Stimulated activated naive CD8-positive, alpha-beta T cell treated with anti-CD3 and anti-CD28 coated beads, Interleukin-15, Interleukin-2, amounts not matched to agents 100 U/mL and 50 U/mL, for 24 hours (primary cell): Measurements from ENCODE around the gene COL4A3.
A peak's percentile ranks its signal among the peaks of the same experiment; 100 is the strongest.

ENCODE experiments used
- ATAC-seq: fragments of 150-1000 bp; cut with Tn5 transposase; one replicate; pipeline ENCODE4 v1.10.0; 2021
- DNase-seq: peaks from one replicate; pipeline ENCODE4 v3.0.0; 2021

Gene COL4A3

GRCh38 chr2:227287771-227288170 is 123.3 kb downstream of the COL4A3 start:
- no peak for ATAC-seq
- no peak for DNase-seq

GRCh38 chr2:227292314-227292713 is 127.9 kb downstream of the COL4A3 start:
- ATAC-seq (no peak), DNase-seq (no peak)

- no peak for DNase-seq
- ATAC-seq = no peak
Observed at GRCh38 chr2:227293531-227293930, 129.1 kb downstream of the COL4A3 start.

GRCh38 chr2:227295806-227296205 is 131.4 kb downstream of the COL4A3 start:
- no peak for DNase-seq
- no peak for ATAC-seq

DNA sequence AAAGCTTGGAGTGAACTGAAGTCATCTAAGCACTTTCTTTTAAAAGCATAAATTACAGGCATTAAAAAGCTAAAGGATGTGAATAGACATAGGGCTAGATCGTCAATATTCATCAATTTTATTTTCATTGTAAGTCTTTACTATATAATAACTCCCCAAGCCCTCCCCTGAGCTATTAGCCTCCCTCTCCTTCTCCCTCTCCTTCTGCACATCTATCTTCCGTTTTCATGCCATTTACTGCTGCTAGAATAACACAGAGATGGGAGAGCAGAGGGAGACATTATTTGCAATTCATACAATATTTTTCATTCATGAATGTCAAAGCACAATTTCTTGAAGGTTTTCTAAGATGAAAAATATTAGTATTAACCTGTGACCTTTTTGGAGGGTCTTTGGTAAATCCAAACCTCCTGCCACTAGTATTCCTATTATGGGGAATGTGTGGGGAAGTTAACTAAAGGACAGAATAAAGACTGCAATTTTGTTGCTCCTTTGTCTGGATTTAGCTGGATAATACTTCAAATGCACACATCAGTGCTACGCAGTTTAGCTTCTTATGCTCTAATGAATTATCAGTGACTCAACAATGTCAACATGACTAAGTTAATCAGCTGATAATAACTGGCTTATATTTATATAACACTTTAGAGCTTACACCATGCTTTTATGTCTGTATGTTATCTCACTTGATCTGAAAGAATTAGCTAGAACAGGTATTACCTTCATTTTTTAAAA is 132.4 kb downstream of the COL4A3 start:
- ATAC-seq (no peak), DNase-seq (no peak)

DNA sequence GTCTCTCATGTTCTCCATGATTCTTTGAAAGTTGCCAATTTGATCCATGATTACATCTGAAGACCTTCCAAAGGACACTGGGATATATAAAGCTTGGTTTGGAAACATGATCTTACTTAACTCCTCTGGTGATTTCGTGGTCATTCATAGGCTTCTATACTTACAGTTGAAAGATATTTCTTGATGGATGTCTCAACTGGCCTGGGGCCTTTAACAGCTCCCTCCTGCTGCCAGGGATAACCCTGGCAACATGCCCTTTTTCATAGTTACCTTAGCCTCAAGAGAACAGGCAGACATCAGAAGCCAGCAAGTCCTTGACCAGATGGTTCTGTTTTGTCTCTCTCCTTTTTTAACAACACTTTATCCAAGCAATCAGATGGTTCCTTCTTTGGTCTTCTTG is 137.1 kb downstream of the COL4A3 start:
- ATAC-seq (no peak), DNase-seq (no peak)

DNA sequence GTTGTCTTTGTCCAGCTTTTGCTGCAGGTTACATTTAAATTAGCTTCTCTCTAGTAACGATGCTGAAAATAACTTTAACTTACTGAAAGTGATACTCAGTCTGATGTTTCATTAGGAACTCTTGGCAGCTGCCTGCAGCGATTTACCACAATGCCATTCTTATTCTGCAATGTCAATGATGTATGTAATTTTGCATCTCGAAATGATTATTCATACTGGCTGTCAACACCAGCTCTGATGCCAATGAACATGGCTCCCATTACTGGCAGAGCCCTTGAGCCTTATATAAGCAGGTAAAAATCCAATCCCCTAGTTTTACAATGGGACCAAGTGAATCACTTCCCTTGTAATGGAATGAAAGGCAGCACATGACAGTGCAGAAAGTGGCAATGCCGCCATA is 144.4 kb downstream of the COL4A3 start:
- DNase-seq (no peak), ATAC-seq (no peak)

GRCh38 chr2:227310756-227311110 is 146.3 kb downstream of the COL4A3 start:
- no peak for ATAC-seq
- no peak for DNase-seq

- no peak for DNase-seq
- ATAC-seq = no peak
Observed at GRCh38 chr2:227311861-227312506, 147.6 kb downstream of the COL4A3 start.

DNA sequence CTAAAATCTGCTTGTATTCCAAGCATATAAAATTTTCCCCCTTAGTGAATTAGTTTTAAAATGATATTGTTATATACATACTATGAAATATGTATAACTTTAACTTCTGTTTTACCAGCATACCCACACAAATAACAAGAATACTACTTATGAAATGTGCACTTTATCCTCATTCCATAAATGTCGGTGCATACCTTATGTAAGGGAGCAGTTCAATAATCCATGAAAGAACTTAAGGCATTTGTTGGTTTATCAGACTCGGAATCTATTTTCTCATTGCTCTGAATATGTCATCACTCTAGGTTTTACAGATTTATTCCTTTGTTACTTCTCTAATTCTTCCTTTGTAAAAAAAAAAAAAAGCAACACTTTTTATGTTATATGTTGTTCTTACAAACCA is 148.2 kb downstream of the COL4A3 start:
- ATAC-seq = no peak
- DNase-seq = no peak

GRCh38 chr2:227313310-227313709 is 148.9 kb downstream of the COL4A3 start:
- no peak for DNase-seq
- no peak for ATAC-seq

GRCh38 chr2:227317834-227318233 is 153.4 kb downstream of the COL4A3 start:
- no peak for DNase-seq

DNA sequence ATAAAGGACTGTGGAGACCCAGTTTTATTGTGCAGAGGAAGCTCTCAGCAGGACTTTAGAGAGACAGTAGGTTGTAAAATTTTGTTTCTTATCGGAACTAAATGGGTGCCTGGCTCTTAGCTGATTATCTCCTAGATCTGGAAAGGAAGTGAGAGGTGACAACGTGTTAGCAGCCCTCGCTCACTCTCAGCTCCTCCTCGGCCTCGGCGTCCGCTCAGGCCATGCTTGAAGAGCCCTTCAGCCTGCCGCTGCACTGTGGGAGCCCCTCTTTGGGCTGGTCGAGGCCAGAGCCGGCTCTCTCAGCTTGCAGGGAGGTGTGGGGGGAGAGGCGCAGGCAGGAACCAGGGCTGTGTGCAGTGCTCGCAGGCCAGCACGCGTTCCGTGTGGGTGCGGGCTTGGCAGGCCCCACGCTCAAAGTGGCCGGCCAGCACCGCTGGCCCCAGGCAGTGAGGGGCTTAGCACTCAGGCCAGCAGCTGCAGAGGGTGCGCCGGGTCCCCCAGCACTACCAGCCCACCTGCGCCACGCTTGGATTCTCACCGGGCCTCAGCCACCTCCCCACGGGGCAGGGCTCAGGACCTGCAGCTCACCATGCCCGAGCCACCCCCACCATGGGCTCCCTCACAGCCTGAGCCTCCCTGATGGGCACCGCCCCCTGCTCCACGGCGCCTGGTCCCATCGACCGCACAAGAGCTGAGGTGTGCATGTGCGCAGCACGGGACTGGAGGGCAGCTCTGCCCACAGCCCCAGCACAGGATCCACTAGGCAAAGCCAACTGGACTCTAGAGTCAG is 156.1 kb downstream of the COL4A3 start:
- no peak for ATAC-seq
- no peak for DNase-seq

More at GRCh38 chr2:227317834-227318233, 153.4 kb downstream of the COL4A3 start:
- ATAC-seq = no peak

DNA sequence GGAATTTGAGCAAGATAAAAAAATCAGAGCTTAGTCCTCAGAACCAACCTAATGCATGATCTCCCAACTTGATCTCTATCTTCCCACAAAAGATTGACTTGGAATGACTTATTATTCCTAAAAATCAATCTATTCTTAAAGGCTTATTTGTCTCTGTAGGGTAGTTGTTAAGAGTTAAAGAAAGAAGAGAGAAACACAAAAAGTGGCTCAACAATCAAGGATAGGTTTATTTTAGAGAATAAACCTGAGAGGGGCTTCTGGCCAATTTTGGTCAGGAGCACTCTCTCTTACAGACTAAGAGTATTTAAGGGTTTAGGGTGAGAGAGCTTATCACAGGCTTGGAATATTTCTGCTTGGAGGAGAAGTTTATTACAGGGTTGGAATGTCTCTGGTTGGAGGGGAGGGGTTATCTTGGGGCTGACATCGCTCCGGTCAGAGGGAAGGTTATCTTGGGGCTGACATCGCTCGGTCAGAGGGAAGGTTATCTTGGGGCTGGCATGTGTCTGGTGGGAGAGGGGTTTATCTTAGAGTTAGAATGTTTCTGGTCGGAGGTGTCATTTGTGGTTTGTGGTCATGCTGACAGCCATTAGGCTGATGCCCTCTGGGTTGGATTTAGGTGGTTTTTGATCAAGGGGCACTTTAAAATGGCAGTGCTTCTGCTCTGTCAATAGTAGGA is 158.2 kb downstream of the COL4A3 start:
- no peak for DNase-seq
- ATAC-seq = no peak

- ATAC-seq (no peak), DNase-seq (no peak)
Observed at GRCh38 chr2:227323818-227324217, 159.4 kb downstream of the COL4A3 start.

GRCh38 chr2:227324642-227324994 is 160.2 kb downstream of the COL4A3 start:
- ATAC-seq (no peak), DNase-seq (no peak)

DNA sequence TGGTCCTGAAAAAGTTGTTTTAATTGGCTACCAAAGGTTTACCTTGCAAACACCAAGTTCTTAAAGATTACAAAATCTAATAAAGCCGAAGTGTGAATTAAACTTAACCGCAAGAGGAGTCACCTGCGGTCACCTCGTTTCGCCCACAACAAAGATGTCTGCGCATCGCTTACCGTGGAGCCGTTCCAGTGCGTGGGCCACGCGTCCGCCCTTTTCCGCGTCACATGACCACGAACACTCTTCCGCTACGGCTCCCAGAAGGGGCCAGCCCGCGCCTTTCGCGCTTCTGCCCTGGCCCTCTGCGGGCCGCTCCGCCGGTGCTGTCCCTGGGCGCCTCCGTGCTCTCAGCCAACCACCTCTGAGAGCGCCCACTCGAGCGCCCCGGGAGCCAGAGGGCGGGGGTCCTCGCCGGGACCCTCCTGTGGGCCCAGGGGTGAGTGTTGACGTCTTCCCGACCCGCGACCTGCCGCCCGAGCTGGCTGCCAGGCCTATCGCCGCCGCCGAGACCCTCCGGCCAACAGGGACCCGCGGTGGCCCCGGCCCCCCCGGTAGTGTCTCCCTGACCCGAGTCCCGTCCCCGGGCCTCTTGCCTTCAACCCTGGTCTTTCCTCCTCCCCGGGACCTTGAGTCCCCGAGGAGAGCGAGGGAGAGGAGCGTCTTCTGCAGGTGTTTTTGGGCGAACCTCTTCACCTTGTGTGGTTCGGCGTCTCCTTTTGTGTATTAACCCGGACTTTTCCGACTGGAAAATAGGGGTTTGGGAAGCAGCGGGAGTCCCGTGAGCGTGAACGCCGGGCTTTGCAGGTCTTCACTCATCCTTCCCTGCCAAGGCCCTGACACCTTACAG is 160.8 kb downstream of the COL4A3 start, which contains the start of gene MFF:
Gene MFF, plus strand, starts transcription at position 257 of the 844 bp plus-strand sequence. CDS start 5,415 bp downstream, outside the sequence.
- peak; percentile 94 for DNase-seq
- ATAC-seq = peak; percentile 99

DNA sequence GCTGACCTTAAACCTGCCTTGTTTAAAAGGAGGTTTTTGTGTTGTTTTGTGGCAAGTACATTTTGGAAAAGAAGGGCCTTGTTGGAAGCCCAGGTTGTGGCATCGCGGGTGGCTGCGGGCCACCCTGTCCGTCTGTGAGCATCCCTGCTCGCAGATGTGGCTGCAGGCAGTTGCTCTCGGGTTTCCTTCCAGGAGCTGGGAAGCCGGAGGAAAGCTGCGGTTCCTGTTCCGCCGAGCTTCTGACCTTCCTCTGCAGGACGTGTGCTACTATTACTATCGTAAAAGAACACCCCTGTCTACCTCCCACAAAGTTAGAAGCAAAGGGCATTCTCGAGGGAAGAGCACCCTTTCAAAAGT is 161.4 kb downstream of the COL4A3 start:
- DNase-seq (peak; percentile 25), ATAC-seq (no peak)

DNA sequence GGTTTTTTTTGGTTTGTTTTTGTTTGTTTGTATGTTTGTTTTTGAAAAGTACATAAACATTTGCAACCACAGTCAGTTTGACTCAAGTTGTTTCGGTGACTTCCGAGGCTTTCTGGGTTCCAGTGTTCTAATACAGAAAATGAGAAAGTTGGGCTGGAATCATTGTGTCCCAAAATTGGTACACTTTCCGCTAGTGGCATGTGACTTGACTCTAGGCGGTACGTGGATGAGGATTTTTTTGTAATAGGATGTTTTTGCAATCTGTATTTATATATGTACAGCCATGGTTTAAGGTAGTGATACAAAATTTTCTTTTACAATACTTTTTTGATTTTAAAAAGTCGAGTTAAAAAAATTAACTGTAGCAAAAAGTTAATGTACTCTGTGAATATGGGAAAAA is 162.4 kb downstream of the COL4A3 start:
- no peak for ATAC-seq
- no peak for DNase-seq

DNA sequence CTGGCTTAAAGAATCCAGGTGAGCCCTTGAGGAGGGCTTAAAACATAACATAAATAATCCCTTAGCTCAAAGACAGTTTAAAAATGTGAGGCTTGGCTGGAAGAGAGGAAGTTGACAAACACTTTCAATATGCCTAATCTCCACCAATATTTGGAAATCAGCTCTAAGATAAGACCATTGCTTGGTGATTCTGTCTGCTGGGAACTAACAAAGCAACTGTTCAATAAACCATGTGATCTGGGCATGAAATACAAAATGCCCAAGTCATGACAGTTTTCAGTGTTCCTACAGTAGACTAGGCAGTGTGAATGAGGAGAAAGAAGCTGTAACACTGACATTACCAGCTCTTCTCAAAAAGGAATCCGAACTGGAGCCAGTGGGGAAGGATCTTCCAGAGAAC is 171.3 kb downstream of the COL4A3 start:
- ATAC-seq (no peak), DNase-seq (no peak)

GRCh38 chr2:227337442-227337841 is 173.0 kb downstream of the COL4A3 start:
- DNase-seq (no peak), ATAC-seq (no peak)

DNA sequence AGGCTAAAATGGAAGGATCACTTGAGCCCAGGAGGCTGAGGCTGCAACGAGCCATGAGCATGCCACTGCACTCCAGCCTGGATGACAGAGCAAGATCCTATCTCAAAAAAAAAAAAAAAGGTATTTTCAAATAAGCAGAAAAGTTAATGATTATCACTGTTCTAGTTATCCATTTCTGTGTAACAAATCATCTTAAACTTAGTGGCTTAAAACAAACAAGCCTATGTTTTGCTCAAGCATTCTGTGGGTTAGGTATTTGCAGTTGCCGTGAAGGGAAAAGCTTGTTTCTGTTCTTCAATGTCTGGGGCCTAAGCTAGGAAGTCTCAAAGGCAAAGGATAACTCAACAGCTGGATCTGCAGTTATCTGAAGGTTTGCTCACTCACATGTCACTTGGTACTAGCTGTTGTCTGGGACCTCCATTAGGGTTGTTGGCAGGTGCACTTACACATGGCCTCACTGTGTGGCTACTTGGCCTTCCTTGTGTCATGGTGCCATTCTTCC is 174.7 kb downstream of the COL4A3 start:
- no peak for ATAC-seq
- no peak for DNase-seq
